GM19372 (cell line): ENCODE measurements around the gene SNRNP48.

ENCODE experiments used
- ATAC-seq: cut with Tn5 transposase; IDR thresholded peaks from one replicate; pipeline ENCODE4 v1.9.1; 2021; ENCODE audit warnings: mild to moderate bottlenecking, low read depth, moderate library complexity; ENCODE audit not compliant: unreplicated experiment

Gene SNRNP48

DNA sequence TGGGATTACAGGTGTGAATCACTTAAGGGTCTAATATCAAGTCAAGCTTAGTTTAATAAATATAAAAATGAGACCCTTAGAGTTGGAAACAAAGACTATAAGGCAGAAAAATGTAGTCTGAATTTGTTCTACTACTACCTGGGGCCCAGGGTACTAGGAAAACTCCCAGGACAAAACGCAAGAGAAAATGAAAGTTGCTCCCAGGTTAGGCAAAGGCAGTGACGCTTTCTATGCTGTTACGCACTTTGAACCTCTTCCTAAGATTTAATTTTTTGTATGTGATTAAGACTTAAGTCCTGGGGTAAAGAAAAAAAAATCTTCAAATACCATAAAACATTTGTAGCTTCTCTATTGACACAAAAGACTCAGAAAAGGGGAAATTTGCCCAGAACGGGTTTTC lies 31.2 kb upstream of the SNRNP48 start:
- no peak for ATAC-seq

DNA sequence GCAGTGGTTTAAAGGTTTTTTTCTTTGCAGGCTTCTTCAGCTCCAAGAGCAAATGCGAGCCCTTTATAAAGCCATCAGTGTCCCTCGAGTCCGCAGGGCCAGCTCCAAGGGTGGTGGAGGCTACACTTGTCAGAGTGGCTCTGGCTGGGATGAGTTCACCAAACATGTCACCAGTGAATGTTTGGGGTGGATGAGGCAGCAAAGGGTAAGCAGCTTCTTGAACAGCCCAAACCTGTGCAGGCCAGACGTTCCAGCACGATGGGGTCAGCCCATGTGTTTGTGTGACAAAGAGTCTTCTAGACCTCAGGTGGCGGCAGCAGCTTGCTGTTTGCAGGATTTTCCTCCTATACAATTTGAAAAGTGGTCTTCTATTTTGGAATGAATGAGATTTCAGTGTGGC lies 30.8 kb upstream of the SNRNP48 start:
- ATAC-seq, result no peak

DNA sequence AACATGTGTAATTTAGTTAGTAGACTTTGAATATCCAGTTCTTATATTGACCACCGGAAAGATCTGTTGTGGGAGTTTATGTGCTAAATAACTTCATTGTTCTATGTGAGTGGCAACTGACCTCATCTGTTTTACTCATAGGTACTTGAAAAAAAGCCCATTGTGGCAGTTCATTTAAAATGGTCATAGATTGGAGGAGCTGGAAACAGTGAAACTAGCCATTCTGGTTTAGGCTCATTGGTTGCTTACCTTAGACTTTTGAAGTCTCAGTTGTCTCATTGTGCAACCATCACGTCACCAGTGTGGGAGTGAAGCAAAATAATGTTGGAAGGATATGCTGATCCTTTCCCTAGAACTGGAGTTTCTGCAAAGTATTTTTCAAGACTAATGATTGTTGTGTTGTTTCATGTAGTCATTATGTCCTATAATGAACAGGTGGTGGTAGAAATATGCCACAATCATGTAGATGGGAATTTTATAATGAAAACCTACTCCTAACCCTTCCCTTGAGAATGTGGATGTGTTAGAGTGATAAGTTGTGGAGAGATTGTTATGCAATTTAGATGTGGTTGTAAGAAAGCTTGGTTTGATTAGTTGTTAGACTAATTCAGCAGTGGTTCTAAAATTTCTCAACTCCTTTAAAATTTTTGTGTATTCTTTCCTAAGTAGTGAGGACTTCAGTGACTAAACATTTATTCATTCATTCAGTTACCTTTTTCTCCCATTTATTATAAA lies 30.2 kb upstream of the SNRNP48 start:
- ATAC-seq, result no peak

DNA sequence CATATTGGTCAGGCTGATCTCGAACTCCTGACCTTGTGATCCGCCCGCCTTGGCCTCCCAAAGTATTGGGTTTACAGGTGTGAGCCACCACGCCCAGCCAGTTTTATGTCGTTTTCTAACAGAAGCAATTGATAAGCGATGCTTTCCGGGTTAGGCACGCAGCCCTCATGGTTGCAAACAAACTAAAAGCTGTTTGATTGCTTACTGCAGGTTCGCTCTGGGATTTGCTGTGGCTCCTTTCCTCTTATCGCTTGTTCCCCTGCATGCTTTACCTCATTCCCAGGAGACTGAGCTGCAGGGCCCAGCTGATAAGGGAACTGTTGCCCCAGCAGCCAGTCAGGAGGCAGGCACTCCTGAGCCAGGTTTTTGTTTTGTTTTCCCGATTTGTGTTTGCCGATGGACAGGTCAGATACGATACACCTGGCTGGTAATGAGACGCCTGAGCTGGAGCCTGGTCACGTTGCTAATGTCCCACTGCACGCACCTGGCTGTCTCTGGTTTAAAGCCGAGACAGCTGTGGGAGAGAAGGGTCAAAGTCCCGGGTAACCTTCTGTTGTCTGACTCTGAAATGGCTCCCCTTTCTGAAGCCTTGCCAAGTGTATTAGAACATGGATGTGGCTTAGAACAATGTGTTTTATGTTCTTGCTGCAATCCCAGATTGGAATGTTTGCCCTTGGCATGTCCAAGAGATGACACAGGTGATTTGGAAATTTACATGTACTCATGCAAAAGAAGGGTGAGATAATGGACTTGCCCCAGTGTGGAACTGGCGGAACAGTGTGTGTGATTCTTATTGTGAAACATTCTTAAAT lies 28.6 kb upstream of the SNRNP48 start:
- ATAC-seq, result no peak

DNA sequence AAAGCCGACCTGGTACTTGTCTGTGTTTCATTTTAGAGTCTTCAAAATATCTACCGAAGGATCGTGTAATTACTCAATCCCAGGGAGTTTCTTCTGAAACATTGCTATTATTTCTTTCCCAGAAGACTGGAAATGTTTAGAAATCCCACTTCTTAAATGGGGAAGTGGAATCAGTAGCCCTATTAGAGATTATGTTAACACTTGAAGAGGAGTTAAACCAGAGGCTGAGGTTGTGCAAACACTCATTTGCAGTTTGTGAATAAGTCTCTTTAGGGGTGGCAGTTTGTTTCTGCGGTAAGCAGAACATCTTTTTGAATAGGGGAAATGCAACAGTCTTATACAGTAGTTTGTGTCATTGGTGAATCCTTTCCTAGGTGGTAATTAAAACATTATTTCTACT lies 27.2 kb upstream of the SNRNP48 start:
- no peak for ATAC-seq

DNA sequence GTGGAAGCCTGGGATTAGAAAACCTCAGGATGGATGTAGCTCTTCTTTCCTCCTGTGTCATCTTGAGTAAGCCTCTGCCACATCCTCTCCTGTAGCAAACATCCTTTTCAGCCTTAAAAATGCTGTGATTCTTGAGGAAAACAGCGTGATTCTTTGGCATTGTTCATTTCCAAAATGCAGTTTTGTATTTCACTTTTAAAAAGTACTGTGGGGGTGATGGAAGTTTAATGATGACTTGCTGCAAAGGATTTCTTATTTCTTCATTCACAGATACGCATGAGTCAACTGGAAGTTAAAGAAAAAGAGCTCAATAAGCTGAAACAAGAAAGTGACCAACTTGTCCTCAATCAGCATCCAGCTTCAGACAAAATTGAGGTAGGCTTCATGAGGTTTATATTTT lies 23.9 kb upstream of the SNRNP48 start:
- ATAC-seq, result no peak

DNA sequence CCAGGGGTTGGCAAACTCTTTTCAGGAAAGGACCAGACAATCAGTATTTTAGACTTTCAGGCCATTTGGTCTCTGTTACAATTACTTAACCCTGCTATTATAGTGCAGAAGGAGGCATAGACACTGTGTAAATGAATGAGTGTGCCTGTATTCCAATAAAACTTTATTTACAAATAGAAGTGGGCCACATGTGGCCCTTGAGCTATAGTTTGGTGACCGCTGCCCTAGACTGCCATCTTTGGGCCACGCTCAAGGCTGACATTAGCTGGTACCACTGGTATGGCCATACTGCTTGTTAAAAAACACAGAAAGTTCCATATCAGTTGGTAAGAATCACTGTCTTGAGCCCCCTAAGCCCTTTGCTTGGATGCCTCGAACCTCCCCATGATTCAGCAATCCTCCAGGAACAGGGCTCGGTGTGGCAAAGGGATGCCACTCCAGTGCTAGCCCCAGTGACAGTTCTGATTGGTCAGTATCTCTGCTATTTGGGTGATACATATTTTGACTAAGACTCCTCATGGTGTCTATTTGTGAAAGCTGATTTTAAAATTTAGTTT lies 23.3 kb upstream of the SNRNP48 start:
- ATAC-seq, result no peak

DNA sequence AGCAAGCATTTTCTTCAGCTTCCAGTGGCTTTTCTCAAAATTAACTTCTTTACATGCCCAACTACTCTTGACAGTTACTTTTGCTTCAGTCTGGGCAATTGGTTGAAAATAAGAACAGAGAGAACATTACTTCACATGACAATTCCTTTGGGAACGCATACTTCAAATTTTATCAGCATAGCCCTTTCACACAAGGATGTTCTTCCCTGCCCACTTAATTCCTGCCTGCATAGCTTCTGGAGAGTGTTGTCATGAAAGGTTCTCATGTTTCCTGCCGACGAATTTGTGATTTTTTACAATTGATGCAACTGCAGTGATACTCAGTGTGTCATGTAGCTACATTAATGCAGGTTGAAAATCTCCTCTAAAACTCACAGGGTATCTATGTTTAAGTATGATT lies 22.0 kb upstream of the SNRNP48 start:
- no peak for ATAC-seq

DNA sequence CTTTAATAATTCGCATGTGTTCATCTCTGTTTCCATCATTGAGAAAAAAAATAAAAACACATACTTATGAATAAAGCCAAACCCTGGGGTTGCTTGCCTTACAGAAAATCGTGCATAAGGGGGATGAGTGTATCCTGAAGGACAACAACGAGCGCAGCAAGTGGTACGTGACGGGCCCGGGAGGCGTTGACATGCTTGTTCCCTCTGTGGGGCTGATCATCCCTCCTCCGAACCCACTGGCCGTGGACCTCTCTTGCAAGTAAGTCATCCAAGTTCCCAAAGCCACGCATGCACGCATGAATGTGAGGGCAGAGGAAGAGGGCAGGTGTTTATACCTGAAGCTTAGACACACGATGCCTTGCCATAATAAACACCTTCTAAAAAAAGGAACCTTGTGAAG lies 20.9 kb upstream of the SNRNP48 start:
- ATAC-seq, result no peak

DNA sequence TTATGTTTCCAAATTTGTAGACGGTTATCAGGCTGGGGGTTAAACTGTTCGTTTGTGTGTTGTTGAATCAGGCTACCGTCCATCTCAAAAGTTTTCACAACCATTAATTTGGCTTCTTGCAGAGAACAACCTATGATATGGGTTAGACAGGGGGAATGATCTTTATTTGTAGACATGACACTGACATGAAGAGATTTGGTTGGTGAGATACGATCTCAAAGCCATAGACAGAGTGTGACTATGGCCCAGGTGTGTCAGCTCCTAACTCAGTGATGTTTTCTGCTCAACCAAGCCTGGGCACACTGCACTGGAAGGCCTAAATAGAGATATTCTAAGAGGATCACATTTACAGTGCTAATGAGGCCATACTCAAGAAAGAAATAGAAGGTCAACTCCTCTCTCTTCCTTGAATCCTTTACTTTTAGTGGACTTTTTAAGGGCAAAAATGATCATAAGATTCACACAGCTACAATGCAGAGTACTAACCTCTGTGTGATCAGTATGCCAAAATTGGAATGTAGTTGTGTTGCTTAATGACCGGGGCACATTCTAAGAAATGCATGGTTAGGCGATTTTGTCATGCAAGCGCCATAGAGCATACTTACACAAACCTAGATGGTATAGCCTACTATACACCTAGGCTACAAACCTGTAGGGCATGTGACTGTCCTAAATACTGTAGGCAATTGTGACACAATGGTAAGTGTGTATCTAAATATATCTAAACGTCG lies 17.6 kb upstream of the SNRNP48 start:
- no peak for ATAC-seq

DNA sequence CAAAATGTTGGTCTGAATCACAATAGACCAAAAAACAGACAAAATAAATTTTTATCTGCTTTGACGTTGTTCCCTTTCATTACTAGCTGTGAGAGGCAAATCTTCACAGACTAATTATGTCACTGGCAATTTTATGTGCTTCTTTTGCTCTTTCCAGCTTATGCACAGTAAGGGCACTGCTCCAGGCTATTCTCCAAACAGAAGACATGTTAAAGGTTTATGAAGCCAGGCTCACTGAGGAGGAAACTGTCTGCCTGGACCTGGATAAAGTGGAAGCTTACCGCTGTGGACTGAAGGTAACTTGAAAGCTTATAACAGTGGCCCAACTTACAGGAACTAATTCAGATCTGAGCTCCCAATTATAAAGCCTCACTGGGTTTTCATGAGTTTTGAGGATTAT lies 15.5 kb upstream of the SNRNP48 start:
- no peak for ATAC-seq

DNA sequence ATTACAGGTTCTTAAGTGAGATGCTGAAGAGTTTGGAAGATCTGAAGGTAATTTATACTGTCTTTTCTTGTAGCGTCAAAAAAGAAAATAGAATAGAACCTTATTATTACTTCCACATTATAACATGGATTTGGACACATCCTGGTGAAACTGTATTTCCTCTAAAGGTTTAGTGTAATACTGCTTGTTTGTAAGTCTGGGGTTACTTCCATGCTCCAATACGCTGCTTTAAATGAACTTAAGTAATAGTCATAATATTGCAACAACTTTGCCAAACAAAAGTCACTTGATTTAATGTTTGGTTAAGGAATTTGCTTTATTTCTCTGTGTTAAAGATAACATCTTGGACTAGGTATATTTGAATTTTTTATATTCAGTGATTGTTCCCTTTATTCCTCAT lies 11.5 kb upstream of the SNRNP48 start:
- ATAC-seq, result no peak

DNA sequence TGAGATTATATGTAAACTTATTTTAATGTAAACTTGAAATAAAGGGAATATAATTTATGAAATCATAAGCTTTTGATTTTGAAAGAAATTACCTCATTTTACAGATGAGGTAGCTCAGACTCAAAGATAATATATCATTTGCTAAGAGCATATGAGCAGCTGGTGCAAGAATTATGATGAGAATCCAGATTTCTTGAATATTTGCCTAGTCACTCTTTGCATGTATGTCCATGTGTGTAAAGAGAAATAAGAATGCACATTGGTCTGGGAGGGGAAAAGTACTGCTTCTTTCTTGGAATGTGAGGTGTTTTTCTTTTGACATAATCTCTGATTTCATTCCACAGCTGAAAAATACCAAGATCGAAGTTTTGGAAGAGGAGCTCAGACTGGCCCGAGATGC lies 11.1 kb upstream of the SNRNP48 start:
- no peak for ATAC-seq

DNA sequence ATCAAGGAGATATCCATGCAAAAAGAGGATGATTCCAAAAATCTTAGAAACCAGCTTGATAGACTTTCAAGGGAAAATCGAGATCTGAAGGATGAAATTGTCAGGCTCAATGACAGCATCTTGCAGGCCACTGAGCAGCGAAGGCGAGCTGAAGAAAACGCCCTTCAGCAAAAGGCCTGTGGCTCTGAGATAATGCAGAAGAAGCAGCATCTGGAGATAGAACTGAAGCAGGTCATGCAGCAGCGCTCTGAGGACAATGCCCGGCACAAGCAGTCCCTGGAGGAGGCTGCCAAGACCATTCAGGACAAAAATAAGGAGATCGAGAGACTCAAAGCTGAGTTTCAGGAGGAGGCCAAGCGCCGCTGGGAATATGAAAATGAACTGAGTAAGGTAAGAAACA lies 10.1 kb upstream of the SNRNP48 start:
- no peak for ATAC-seq

DNA sequence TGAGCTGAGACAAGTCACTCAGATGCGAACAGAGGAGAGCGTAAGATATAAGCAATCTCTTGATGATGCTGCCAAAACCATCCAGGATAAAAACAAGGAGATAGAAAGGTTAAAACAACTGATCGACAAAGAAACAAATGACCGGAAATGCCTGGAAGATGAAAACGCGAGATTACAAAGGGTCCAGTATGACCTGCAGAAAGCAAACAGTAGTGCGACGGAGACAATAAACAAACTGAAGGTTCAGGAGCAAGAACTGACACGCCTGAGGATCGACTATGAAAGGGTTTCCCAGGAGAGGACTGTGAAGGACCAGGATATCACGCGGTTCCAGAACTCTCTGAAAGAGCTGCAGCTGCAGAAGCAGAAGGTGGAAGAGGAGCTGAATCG lies 9.5 kb upstream of the SNRNP48 start:
- no peak for ATAC-seq

DNA sequence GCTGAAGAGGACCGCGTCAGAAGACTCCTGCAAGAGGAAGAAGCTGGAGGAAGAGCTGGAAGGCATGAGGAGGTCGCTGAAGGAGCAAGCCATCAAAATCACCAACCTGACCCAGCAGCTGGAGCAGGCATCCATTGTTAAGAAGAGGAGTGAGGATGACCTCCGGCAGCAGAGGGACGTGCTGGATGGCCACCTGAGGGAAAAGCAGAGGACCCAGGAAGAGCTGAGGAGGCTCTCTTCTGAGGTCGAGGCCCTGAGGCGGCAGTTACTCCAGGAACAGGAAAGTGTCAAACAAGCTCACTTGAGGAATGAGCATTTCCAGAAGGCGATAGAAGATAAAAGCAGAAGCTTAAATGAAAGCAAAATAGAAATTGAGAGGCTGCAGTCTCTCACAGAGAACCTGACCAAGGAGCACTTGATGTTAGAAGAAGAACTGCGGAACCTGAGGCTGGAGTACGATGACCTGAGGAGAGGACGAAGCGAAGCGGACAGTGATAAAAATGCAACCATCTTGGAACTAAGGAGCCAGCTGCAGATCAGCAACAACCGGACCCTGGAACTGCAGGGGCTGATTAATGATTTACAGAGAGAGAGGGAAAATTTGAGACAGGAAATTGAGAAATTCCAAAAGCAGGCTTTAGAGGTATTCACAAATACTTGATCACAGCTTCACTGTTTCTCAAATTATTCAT lies 8.9 kb upstream of the SNRNP48 start:
- no peak for ATAC-seq

DNA sequence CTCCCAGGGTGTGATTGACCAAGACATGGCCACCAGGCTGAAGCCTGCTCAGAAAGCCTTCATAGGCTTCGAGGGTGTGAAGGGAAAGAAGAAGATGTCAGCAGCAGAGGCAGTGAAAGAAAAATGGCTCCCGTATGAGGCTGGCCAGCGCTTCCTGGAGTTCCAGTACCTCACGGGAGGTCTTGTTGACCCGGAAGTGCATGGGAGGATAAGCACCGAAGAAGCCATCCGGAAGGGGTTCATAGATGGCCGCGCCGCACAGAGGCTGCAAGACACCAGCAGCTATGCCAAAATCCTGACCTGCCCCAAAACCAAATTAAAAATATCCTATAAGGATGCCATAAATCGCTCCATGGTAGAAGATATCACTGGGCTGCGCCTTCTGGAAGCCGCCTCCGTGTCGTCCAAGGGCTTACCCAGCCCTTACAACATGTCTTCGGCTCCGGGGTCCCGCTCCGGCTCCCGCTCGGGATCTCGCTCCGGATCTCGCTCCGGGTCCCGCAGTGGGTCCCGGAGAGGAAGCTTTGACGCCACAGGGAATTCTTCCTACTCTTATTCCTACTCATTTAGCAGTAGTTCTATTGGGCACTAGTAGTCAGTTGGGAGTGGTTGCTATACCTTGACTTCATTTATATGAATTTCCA lies 4.6 kb upstream of the SNRNP48 start:
- ATAC-seq, result no peak

DNA sequence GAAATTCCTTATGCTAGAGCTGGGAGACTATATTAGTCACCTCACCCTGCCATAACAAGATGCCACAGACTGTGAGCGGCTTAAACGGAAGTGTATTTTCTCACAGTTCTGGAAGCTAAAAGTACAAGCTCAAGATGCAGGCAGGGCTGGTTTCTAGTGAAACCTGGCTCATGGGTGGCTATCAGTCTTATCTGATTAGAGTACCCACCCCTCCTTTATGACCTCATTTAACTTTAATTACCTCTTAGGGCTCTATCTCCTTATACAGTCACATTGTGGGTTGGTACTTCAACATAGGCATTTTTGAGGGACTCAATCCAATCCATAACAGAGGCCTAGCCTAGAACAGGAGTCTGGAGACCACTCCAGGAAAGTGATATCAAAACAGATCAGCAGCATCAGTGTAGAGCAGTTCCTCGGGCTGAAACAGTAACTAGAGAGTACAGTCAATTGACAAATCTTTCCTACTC lies 2.3 kb upstream of the SNRNP48 start:
- no peak for ATAC-seq

DNA sequence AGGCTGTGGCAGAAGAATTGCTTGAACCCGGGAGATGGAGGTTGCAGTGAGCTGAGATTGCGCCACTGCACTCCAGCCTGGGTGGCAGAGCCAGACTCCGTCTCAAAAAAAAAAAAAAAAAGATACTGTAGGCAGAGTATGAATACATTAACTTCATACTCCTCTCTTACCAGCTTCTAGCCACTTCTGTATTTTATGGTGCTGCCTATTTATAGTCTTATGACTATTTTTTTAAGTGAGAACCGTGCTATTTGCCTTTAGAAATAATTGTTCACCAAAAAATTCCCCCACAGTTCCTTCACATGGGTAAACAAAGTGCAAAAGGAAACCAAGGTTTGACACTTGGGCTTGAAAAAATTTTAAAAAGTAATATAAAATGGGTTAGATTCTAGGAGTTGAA lies 1.5 kb upstream of the SNRNP48 start:
- ATAC-seq, result no peak

DNA sequence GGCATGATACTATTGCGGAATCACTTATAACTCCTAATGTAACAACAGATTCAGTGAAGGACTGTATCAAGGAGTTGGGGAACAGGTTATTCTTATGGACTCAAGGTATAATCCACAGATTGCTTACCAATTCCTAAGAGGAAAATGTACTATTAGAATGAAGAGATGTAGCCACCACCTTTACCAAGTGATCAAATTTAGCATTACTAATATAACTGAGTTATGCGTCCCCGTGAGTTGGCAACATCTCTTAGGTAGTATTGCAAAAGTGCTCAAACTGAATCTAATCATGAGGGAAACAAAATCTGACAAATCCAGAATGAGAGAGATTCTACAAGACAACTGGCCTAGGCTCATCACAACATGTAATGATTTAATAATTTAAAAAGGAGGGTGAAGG lies 777 bp upstream of the SNRNP48 start:
- no peak for ATAC-seq
